CD4-positive, CD25-positive, alpha-beta regulatory T cell (primary cell): ENCODE measurements around the gene MERTK. TPM values are rescaled to one million over a fixed set of nuclear protein-coding genes. Genes with fewer than 3 reads are reported as not detected.

ENCODE experiments used
- ATAC-seq, 2 donors: fragments of 150-1000 bp; cut with Tn5 transposase; one replicate each; pipeline ENCODE4 v1.10.0; 2021; ENCODE audit warnings: low read depth in 2 of 2, moderate number of reproducible peaks in 2 of 2, moderate library complexity in 1 of 2
- DNase-seq, 3 donors: peaks; one replicate each; pipeline versions ENCODE4 v3.0.0 to v3.0.0-alpha.2; 2012 to 2022; ENCODE audit warnings: mixed read lengths in 1 of 3
- H3K27ac ChIP-seq: one replicate; pipeline ENCODE4 v1.7.0; 2013; ENCODE audit warnings: mild to moderate bottlenecking, low read length; ENCODE audit not compliant: insufficient read depth, poor library complexity, severe bottlenecking
- H3K27me3 ChIP-seq: one replicate; pipeline ENCODE4 v1.7.0; 2013; ENCODE audit warnings: low read length; ENCODE audit not compliant: control insufficient read depth, insufficient read depth
- H3K36me3 ChIP-seq: one replicate; pipeline ENCODE4 v1.7.0; 2013; ENCODE audit warnings: mild to moderate bottlenecking, low read length, moderate library complexity; ENCODE audit not compliant: control insufficient read depth, insufficient read depth
- H3K4me1 ChIP-seq: 2 replicates; pipeline ENCODE4 v1.7.0; 2013; ENCODE audit warnings: mild to moderate bottlenecking, low read length; ENCODE audit not compliant: insufficient read depth, control insufficient read depth, poor library complexity, severe bottlenecking
- H3K4me3 ChIP-seq: one replicate; pipeline ENCODE4 v1.7.0; 2013; ENCODE audit warnings: low read depth, mild to moderate bottlenecking, low read length, moderate library complexity
- H3K9me3 ChIP-seq, 2 experiments: 1 replicate in 1 of 2; 2 replicates in 1 of 2; pipeline ENCODE4 v1.7.0; 2013; ENCODE audit warnings: low read length in 2 of 2, mild to moderate bottlenecking in 1 of 2, moderate library complexity in 1 of 2; ENCODE audit not compliant: control insufficient read depth in 2 of 2
- H3K27ac Mint-ChIP-seq, 3 donors: one replicate each; pipeline ENCODE4 v1.8.0; 2020 to 2022; ENCODE audit warnings: mild to moderate bottlenecking in 3 of 3, mixed read lengths in 3 of 3, moderate library complexity in 2 of 3
- H3K27me3 Mint-ChIP-seq: one replicate; pipeline ENCODE4 v1.8.0; 2022; ENCODE audit warnings: mild to moderate bottlenecking, mixed read lengths
- H3K36me3 Mint-ChIP-seq: one replicate; pipeline ENCODE4 v1.8.0; 2020; ENCODE audit warnings: mixed read lengths
- H3K4me1 Mint-ChIP-seq, 4 donors: one replicate each; pipeline ENCODE4 v1.8.0; 2020 to 2022; ENCODE audit warnings: mixed read lengths in 4 of 4, mild to moderate bottlenecking in 1 of 4
- H3K4me3 Mint-ChIP-seq, 4 donors: one replicate each; pipeline ENCODE4 v1.8.0; 2020 to 2022; ENCODE audit warnings: mild to moderate bottlenecking in 4 of 4, mixed read lengths in 4 of 4, moderate library complexity in 3 of 4
- H3K9me3 Mint-ChIP-seq, 7 donors: one replicate each; pipeline ENCODE4 v1.8.0; 2020 to 2022; ENCODE audit warnings: mixed read lengths in 7 of 7, mild to moderate bottlenecking in 3 of 7, moderate library complexity in 2 of 7
- polyA plus RNA-seq, 4 donors: library from polyadenylated mRNA; unstranded; fragments of 300-500 nt; fragmentation: Illumina TruSeq; gene quantifications; one replicate each; pipeline ENCODE4 v1.2.3, GENCODE V29; 2021
- total RNA-seq: library from RNA; stranded (reverse); gene quantifications from one replicate; pipeline ENCODE4 v1.2.3, GENCODE V29; 2022

MERTK gene
- total and polyA plus RNA-seq, 5 donors from 2014 or later = 0.20 TPM; not detected in 4

DNA sequence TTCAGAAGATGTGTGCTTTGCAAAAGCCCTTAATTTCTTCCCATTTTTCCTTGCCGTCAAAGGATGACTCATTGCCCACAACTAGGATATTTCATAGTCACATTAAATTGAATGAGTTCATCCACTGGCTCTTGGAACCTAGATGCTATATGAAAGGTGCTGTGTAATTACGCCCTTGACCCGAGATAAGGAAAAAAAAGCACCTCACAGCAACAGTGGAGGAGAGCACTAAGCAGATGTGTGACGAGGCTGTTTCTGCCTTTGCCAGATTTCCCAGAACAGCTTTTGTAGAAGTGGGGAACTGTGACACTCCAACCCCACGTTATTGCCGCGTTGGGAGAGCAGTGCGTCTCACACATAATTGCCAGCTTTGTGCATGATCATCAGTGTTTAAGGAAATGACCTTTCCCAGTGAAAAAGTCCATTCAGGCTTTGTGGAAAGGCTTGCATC, 123.4 kb downstream of the MERTK start:
- H3K4me1 ChIP-seq = no peaks in the 10 kb centered on the region
- Mint-ChIP-seq H3K4me3 (no peak overlapping the region), H3K9me3 (peaks cover 0 to 3% (median 0%) of the 10 kb centered on the region in 7 donors), H3K4me1 (no peaks in the 10 kb centered on the region), H3K27me3 (peaks cover 18% of the 10 kb centered on the region), H3K36me3 (no peaks in the 10 kb centered on the region), H3K27ac (no peak overlapping the region)
- H3K9me3 ChIP-seq = peaks cover 0 to 2% of the 10 kb centered on the region in 2 experiments
- no peak overlapping the region for H3K4me3 ChIP-seq
- H3K27me3 ChIP-seq = peaks cover 9% of the 10 kb centered on the region
- ATAC-seq = no peak
- no peak overlapping the region for H3K27ac ChIP-seq
- H3K36me3 ChIP-seq = no peaks in the 10 kb centered on the region
- DNase-seq = no peak

DNA sequence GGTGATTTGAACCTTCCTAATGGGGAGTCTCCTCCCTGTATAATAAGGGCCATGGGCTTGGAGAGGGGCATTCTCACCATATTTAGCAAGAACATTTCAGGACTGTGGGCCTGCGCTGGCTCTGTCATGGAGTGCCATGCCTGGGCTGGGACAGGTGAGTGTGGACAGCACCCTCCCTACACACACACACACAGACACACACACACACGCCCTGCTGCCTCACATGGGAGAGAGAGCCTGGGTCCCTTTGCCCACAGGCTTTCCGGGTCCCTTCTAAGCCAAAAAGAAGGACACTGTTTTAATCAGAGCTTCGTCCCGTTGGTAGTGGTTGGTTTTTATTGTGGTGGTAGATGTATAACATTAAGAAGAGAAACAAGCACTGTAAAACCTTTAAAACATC, 125.3 kb downstream of the MERTK start:
- no peak overlapping the region for H3K4me3 Mint-ChIP-seq
- H3K9me3 Mint-ChIP-seq = peaks cover 0 to 3% (median 0%) of the 10 kb centered on the region in 7 donors
- Histone ChIP-seq H3K36me3 (no peaks in the 10 kb centered on the region), H3K4me3 (no peak overlapping the region), H3K9me3 (no peaks in the 10 kb centered on the region), H3K27me3 (peaks cover 3% of the 10 kb centered on the region), H3K4me1 (no peaks in the 10 kb centered on the region), H3K27ac (no peak overlapping the region)
- H3K27ac Mint-ChIP-seq = no peak overlapping the region
- H3K27me3 Mint-ChIP-seq = peaks cover 17% of the 10 kb centered on the region
- DNase-seq (no peak), ATAC-seq (no peak)
- no peaks in the 10 kb centered on the region for H3K36me3 Mint-ChIP-seq
- H3K4me1 Mint-ChIP-seq = no peaks in the 10 kb centered on the region

DNA sequence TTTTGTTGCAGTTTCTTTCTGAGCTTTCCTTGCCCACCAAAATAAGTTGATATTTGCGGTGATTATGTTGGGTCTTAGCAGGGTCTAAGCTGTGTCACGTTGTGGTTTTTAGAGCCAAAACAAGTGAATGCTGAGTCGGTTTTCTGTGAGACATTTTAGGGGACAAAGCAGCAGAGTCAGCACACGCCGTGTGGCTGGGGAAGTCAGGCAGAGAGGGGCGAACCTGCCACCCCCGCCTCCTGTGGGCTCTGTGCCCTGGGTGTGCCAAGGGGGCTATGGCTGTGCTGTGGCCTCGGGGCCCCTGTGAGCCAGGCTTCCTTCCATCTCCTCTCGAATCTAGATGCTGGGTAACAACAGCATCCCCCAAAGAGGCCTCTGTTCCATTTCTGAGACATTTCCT, 125.8 kb downstream of the MERTK start:
- no peak overlapping the region for H3K27ac ChIP-seq
- H3K27ac Mint-ChIP-seq = no peak overlapping the region
- no peaks in the 10 kb centered on the region for H3K36me3 Mint-ChIP-seq
- H3K27me3 ChIP-seq = peaks cover 3% of the 10 kb centered on the region
- H3K9me3 ChIP-seq = no peaks in the 10 kb centered on the region
- H3K4me3 Mint-ChIP-seq = no peak overlapping the region
- no peak overlapping the region for H3K4me3 ChIP-seq
- no peaks in the 10 kb centered on the region for H3K4me1 ChIP-seq
- no peaks in the 10 kb centered on the region for H3K4me1 Mint-ChIP-seq
- H3K9me3 Mint-ChIP-seq = no peaks in the 10 kb centered on the region
- no peak for ATAC-seq
- DNase-seq = no peak
- peaks cover 14% of the 10 kb centered on the region for H3K27me3 Mint-ChIP-seq
- H3K36me3 ChIP-seq = no peaks in the 10 kb centered on the region

DNA sequence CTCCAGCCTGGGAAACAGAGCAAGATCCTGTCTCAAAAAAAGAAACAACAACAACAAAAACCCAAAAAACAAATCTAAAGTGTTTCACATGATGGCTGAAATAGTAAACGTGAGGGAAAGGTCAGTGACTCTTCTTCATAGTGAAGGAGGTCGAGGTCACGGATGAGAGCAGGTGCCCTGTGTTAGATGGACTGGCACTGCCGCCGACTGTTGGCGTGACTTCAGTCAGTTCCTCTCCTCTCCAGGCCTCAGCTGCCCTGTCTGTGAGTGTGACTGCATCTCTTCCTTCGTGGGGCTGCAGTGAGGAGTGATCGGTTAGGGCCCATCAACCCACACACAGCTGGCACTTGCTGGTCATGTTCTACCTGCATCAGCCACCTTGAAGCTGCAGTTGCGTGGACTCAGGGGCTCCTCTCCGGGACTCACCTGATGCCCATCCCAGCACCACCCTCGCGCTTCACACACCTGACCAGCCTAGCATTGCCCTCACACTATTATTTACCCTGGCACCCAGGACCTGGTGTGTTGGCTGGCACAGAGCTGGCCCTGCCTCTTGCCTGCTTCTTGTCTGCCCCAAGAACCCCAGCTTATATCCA, 126.6 kb downstream of the MERTK start:
- Mint-ChIP-seq H3K4me1 (no peaks in the 10 kb centered on the region), H3K9me3 (peaks cover 0 to 1% (median 0%) of the 10 kb centered on the region in 7 donors), H3K36me3 (no peaks in the 10 kb centered on the region), H3K27ac (no peak overlapping the region), H3K4me3 (no peak overlapping the region), H3K27me3 (peaks cover 21% of the 10 kb centered on the region)
- DNase-seq = no peak
- no peak for ATAC-seq
- Histone ChIP-seq H3K36me3 (no peaks in the 10 kb centered on the region), H3K9me3 (no peaks in the 10 kb centered on the region), H3K4me3 (no peak overlapping the region), H3K27me3 (no peaks in the 10 kb centered on the region), H3K27ac (no peak overlapping the region), H3K4me1 (no peaks in the 10 kb centered on the region)

DNA sequence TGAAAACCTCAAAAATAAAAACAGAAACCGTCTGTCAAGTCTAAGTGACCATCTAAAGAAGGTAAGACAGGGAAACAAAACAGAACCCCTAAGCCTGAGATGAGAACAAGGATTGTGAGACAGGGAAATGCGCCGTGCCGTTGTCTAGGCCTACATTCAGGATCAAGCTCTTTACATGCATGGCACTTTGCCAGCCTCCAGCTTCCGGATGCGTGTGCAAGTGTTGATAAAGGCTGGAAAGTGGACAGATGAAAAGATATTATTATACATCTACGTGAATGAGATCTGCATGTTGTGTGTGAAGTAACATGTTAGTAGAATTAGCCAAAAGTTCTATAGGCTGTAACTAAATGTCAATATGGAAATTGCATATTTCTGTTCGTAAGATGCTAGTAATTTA, 128.1 kb downstream of the MERTK start:
- Mint-ChIP-seq H3K27ac (no peak overlapping the region), H3K36me3 (no peaks in the 10 kb centered on the region), H3K4me3 (no peak overlapping the region), H3K4me1 (no peaks in the 10 kb centered on the region), H3K9me3 (peaks cover 0 to 1% (median 0%) of the 10 kb centered on the region in 7 donors), H3K27me3 (peaks cover 27% of the 10 kb centered on the region)
- no peaks in the 10 kb centered on the region for H3K36me3 ChIP-seq
- H3K9me3 ChIP-seq = no peaks in the 10 kb centered on the region
- DNase-seq (no peak), ATAC-seq (no peak)
- no peaks in the 10 kb centered on the region for H3K4me1 ChIP-seq
- no peak overlapping the region for H3K4me3 ChIP-seq
- no peak overlapping the region for H3K27ac ChIP-seq
- H3K27me3 ChIP-seq = no peaks in the 10 kb centered on the region

DNA sequence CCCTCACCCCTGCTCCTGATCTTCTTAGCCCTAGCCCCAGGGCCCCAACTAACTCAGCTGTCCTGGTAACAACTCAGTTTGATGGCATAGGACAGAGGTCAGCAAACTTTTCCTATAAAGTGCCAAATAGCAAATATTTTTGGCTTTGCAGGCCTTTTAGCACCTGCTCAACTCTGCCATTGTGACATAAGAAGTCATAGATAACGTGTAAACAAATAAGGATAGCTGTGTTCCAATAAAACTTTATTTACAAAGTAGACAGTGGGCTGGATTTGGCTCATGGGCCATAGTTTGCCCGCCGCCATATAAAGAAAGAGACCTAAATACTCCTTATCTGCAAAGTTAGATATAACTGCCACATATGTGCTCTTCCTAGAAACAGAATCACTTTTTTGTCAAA, 129.4 kb downstream of the MERTK start:
- Mint-ChIP-seq H3K27ac (no peak overlapping the region), H3K4me1 (peaks cover 0 to 4% (median 0%) of the 10 kb centered on the region in 4 donors), H3K9me3 (peaks cover 0 to 2% (median 0%) of the 10 kb centered on the region in 7 donors), H3K27me3 (peaks cover 36% of the 10 kb centered on the region), H3K4me3 (no peak overlapping the region), H3K36me3 (no peaks in the 10 kb centered on the region)
- Histone ChIP-seq H3K4me3 (no peak overlapping the region), H3K4me1 (no peaks in the 10 kb centered on the region), H3K27me3 (peaks cover 2% of the 10 kb centered on the region), H3K36me3 (no peaks in the 10 kb centered on the region), H3K27ac (no peak overlapping the region), H3K9me3 (no peaks in the 10 kb centered on the region)
- no peak for DNase-seq
- no peak for ATAC-seq

DNA sequence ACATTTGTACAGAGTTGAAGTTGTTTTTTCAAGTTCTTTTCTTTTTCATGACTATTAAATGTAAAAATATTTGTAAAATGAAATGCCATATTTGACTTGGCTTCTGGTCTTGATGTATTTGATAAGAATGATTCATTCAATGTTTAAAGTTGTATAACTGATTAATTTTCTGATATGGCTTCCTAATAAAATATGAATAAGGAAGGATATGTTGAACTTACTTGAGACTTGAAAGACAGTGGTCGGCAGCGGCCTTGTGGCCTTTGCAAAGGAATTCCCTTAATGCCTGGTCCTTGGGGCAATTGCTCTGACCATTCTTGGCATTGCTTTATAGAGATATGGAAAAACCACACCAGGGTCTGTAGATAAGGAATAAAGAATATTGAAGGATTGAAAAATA, 130.8 kb downstream of the MERTK start:
- Mint-ChIP-seq H3K27me3 (peaks cover 36% of the 10 kb centered on the region), H3K27ac (no peak overlapping the region), H3K4me3 (no peak overlapping the region), H3K4me1 (peaks cover 0 to 7% (median 0%) of the 10 kb centered on the region in 4 donors), H3K36me3 (no peaks in the 10 kb centered on the region), H3K9me3 (peaks cover 0 to 2% (median 0%) of the 10 kb centered on the region in 7 donors)
- ATAC-seq = no peak
- no peak for DNase-seq
- Histone ChIP-seq H3K4me3 (no peak overlapping the region), H3K27me3 (peaks cover 2% of the 10 kb centered on the region), H3K9me3 (no peaks in the 10 kb centered on the region), H3K4me1 (no peaks in the 10 kb centered on the region), H3K36me3 (no peaks in the 10 kb centered on the region), H3K27ac (no peak overlapping the region)

DNA sequence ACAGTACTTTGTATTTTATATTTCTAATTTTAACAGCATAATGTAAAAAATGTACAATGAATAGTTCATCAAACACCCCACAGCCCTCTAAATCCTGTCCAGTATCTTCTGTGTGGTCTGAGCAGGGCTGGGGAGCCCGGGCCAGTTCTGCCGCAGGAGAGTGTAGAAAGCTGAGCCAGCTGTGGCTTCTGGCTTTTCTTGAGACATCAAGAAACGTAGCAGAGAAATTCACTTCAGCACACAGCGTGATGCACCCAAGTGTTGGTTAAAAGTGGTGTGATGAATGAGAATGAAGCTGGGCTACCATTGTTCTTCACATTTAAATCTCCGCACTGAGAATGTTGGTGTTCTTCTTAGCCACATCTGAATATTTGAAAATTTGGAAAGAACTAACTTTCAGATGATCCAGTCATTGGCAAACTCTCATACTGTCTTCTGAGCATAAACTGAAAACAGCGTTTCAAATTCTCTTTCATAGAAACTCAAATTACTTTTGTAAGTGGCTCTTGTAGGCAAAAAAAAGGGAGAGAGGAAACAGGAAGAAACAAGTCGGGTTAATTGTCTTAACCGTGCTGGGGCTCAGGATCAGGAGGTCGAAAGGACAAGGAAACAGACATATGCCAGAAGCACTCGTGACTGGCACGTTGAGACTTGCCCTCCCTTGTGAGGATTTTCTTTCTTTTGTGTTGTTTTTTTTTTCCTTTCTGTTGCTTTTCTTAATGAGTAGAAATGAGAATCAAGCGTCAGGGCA, 133.2 kb downstream of the MERTK start:
- ATAC-seq (no peak), DNase-seq (no peak)
- peaks cover 24% of the 10 kb centered on the region for H3K27me3 Mint-ChIP-seq
- no peaks in the 10 kb centered on the region for H3K36me3 Mint-ChIP-seq
- no peak overlapping the region for H3K27ac Mint-ChIP-seq
- H3K4me1 ChIP-seq = no peaks in the 10 kb centered on the region
- no peak overlapping the region for H3K4me3 Mint-ChIP-seq
- H3K9me3 Mint-ChIP-seq = peaks cover 0 to 4% (median 1%) of the 10 kb centered on the region in 7 donors
- H3K36me3 ChIP-seq = no peaks in the 10 kb centered on the region
- no peaks in the 10 kb centered on the region for H3K9me3 ChIP-seq
- H3K4me1 Mint-ChIP-seq = peaks cover 0 to 7% (median 0%) of the 10 kb centered on the region in 4 donors
- no peak overlapping the region for H3K27ac ChIP-seq
- H3K4me3 ChIP-seq = no peak overlapping the region
- peaks cover 2% of the 10 kb centered on the region for H3K27me3 ChIP-seq
